PC-3 (cell line): ENCODE data around the gene CELSR2.

Experiments
- EZH2phosphoT487 ChIP-seq: fragments of 300-600 bp; sonication (generic); IDR thresholded peaks from 2 replicates; pipeline ENCODE4 v1.6.1; 2018; ENCODE audit warnings: mild to moderate bottlenecking, antibody characterized with exemption, low read length, borderline replicate concordance
- TF ChIP-seq, protein P1 (sequence below): fragments of 300-600 bp; sonication (generic); conservative IDR thresholded peaks from 2 replicates; pipeline ENCODE4 v1.5.1; 2017; ENCODE audit warnings: antibody characterized with exemption, low read depth, mild to moderate bottlenecking, low read length

DNA sequence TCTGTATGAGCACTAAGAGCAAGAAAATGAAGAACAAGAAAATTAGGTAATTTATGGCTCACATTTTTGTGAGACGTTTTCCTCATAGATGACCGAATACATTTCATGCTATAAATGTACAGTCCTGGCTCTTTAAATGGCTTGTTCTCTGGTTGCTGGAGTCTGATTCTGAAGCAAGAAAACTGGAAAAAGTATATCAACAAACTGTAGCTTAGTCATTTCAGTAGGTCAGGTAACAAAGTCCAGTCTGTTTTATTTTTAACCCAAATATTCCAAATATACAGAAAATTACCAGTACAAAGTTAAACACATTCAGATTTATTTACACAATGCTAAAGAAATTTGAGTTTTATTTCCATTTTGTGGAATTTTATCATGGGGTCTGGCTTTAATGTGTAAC lies 60.0 kb downstream of the CELSR2 start:
- no peak for TF ChIP-seq EZH2phosphoT487
- TF ChIP-seq, protein P1, sequence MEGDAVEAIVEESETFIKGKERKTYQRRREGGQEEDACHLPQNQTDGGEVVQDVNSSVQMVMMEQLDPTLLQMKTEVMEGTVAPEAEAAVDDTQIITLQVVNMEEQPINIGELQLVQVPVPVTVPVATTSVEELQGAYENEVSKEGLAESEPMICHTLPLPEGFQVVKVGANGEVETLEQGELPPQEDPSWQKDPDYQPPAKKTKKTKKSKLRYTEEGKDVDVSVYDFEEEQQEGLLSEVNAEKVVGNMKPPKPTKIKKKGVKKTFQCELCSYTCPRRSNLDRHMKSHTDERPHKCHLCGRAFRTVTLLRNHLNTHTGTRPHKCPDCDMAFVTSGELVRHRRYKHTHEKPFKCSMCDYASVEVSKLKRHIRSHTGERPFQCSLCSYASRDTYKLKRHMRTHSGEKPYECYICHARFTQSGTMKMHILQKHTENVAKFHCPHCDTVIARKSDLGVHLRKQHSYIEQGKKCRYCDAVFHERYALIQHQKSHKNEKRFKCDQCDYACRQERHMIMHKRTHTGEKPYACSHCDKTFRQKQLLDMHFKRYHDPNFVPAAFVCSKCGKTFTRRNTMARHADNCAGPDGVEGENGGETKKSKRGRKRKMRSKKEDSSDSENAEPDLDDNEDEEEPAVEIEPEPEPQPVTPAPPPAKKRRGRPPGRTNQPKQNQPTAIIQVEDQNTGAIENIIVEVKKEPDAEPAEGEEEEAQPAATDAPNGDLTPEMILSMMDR, result no peak
